Esophagus squamous epithelium (tissue), 4 donors: ENCODE data around the gene GALNT13.

Experiments used
- CTCF ChIP-seq, 6 experiments: fragments of 450-650 bp in 4 of 6; fragments of 200-600 bp in 2 of 6; sonication (generic) in 2 of 6; IDR thresholded peaks; one replicate each; pipeline ENCODE4 v1.5.1; 2016 to 2019; ENCODE audit warnings: antibody characterized with exemption in 6 of 6, mild to moderate bottlenecking in 4 of 6, moderate library complexity in 4 of 6
- POLR2A ChIP-seq, 4 donors: fragments of 450-650 bp; IDR thresholded peaks; one replicate each; pipeline ENCODE4 v1.6.1; 2017; ENCODE audit warnings: antibody characterized with exemption in 4 of 4, mild to moderate bottlenecking in 4 of 4, moderate library complexity in 3 of 4

GRCh38 chr2:154446324-154446723 lies 574.6 kb downstream of the GALNT13 start:
- TF ChIP-seq CTCF (IDR thresholded peaks at IDR 0.05): no peak
- no peak for TF ChIP-seq POLR2A (IDR thresholded peaks at IDR 0.05)
